ENCODE results near the gene HLA-DPB1. TPM values are rescaled to one million over a fixed set of nuclear protein-coding genes. Genes with fewer than 3 reads are reported as not detected.

HLA-DPB1 gene
- total RNA-seq, 2 experiments from 2014 or later = 10.4 to 10.9 TPM

DNA sequence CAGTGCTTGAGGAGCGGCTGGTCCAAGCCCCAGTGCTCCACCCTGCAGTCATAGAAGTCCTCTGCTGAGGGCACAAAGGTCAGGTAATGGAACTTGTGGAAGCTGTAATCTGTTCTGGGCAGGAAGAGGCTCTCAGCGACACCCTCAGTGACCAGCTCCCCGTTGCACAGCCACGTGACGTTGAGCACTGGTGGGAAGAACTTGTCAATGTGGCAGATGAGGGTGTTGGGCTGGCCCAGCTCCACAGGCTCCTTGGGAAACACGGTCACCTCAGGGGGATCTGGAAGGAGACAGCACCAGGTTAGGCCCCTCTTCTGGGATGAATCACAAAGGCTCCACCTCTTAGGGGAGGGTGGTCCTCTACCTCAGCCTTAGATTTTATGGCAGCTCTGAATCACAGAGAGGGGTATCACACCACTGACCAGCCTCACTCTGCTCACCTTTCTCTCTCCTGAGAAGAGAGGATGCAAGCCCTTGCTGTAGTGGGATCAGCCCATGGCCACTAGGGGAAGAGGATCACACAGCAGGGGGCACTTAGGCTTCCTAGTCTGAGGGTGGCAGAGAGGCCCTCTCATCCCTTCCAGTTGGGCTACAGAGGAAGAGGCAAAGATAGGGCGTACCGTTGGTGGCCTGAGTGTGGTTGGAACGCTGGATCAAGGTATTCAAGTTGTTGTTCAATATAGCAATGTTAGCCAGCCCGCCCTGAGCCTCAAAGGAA lies 6.6 kb upstream of the HLA-DPB1 start:
- CTCF ChIA-PET = interaction anchor here (1.5 kb wide), 1 partner anchor 13 kb away, joined by 3 read pairs; no protein-coding TSS in a partner anchor
- POLR2A ChIA-PET = no interaction called here

DNA sequence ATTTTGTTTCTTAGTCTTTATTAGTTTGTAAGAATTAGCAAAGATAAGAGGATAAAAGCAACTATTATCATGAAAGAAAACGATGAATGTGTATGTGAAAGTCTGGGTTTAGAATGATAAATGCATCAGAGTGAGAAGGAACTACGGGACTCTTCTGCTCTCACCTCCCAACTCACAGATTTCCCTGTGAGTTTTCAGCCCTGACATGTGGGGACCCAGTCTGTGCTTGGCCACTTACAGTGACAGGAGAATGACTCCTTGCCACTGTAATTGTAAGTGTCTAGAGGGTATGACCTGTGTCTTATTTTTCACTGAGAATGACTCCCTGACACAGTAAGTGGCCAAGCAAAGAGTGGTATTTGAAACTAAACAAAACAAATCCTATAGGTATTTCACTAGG lies 4.9 kb upstream of the HLA-DPB1 start:
- ChIA-PET POLR2A (no interaction called here), CTCF (no interaction called here)

DNA sequence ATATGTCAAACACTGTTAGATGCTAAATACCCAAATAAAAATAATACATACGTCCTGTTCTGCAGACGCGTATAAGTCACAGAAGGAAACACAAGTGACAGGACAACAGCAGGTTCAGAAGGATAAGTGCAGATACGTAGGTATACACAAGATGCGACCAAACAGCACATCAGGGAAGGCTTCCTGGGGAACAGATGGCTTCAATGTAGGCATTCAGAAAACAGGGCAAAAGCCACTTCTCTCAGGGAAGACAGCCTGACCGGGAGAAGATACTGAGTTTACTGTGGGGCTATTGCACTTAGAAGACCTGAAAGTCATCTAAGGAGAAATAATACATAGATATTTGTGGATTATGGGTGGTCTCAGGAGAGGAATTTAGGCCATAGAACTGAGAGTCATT lies 4.2 kb upstream of the HLA-DPB1 start:
- CTCF ChIA-PET = no interaction called here
- POLR2A ChIA-PET = no interaction called here

DNA sequence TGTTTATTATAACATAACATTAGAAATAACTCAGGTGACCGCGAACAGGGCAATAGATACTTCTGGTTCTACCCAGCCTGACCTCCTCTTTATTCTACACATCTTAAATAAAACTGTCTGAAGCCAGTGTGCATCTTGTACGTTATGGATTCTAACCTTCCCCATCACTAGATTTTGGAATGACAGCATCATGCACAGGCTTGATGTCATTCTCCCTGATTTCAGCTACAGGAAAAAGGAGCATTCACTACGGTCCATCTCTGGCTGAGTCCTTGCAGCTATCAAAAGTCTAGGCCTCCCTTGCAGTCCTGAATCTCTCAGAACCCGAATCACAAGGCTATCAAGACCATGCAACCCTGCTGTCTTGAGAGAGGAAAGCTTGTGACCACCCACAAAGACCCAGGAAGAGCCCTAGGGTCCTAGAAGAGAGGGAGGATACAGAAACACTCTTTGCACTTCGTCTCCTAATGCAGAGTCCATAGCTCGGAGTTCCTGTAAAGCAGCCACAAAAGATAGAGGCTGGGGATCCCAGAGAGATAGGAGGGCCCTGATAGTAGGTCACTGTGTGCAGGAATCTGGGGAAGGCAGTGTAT lies 3.2 kb upstream of the HLA-DPB1 start:
- CTCF ChIA-PET = interaction anchor here (1.0 to 1.4 kb wide), 2 partner anchors 13 to 234 kb away, joined by 3 to 4 read pairs; partner anchors contain the start of gene TAP2
- POLR2A ChIA-PET = interaction anchor here (0.6 to 1.5 kb wide), 2 partner anchors 44 to 101 kb away, joined by 3 to 7 read pairs; no protein-coding TSS in a partner anchor

DNA sequence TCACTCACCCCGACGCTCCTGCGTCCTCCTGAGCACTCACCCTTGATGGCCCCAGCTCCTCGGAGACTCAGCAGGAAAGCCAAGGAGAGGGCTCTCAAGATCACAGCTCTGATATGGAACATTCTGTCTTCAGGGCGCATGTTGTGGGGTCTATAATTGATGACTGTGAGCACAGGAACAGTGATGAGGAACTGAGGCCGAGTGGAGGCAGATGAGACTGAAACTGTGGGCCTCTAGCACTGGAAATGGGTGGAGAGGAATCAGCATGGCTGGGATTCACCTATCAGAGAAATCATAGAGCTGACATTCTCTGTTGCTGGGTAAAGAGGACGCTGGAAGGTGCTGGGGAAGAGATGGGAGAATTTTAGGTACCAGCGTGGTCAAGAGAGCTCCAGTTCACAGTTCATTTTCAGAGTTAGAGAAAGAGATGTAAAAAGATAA lies 2.3 kb upstream of the HLA-DPB1 start, which contains the start of gene HLA-DPA1:
HLA-DPA1 (minus strand) TSS at position 219 of the 441 bp plus-strand sequence.
- ChIA-PET POLR2A (interaction anchor here (0.6 to 1.5 kb wide), 2 partner anchors 102 to 131 kb away, joined by 3 to 7 read pairs; partner anchors contain the start of gene HSD17B8), CTCF (interaction anchor here (0.6 to 1.4 kb wide), 2 partner anchors 12 to 170 kb away, joined by 4 read pairs; no protein-coding TSS in a partner anchor)

DNA sequence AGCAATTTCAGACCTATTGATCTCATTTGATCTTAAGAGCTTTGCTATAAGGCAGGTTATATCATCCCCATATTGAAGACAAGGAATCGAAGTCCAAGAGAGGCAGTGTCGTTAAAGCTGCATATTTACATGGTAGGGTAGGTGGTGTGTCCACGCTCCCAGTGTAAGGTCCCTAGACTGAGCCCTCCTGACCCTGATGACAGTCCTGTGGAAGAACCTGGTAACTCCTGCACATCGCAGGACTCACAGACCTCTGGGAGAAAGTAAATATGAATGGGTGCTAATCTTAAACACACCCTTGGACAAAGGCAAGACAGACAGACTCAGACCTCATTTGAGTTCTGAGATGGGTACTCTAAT lies 602 bp upstream of the HLA-DPB1 start:
- ChIA-PET POLR2A (interaction anchor here (0.6 kb wide), 3 partner anchors 46 to 214 kb away, joined by 3 to 5 read pairs (median 3); partner anchors contain the start of genes PFDN6 and WDR46), CTCF (interaction anchor here (1.6 to 2.0 kb wide), 2 partner anchors 60 to 173 kb away, joined by 4 to 10 read pairs; no protein-coding TSS in a partner anchor)

DNA sequence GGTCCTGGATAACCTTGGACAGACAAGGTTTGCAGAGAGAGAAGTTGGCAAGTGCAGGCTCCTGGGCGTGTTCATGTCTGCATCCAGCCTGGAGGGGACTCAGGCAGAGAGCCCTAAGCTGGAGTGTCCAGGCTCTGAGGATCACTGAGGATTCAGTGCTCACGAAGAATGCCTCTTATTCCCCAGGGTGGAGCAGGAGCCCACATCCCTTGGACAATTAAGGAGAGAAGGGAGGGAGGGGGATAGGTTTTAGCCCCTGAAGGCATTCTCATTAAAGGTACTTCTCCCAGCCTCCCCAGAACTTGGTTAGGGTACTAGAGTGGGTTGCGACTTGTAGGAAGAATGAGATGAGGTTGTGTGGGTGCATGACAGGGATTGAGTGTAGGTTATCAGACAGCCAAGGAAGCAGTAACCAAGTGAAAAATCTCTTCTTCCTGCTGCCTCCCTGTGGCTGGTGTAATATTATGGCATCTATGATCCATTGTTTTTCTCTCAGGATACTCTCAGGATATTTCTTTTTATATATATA lies 680 bp downstream of the HLA-DPB1 start:
- ChIA-PET POLR2A (interaction anchor here (0.6 to 1.0 kb wide), 2 partner anchors 108 to 241 kb away, joined by 3 read pairs; partner anchors contain the start of genes BRD2 and ZBTB22), CTCF (interaction anchor here (1.6 to 2.0 kb wide), 2 partner anchors 61 to 172 kb away, joined by 4 to 10 read pairs; no protein-coding TSS in a partner anchor)

DNA sequence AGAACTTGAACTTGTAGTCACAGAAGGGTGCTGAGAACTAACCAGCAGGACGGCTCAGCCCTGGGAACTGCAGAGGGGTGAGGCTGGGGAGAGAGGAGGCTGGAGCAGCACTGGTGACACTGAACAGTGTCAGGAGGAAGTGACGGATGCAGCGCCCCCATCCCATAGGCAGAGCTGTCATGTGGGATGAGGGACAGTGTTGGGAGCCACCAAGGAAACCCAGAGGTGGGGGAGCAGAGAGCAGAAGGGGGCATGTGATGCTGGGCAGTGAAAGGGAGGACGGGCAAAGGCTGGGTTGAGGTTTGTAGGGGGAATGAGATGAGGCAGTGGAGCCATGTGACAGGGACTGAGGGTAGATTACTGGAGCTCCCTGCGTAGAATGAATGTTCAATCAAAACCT lies 2.1 kb downstream of the HLA-DPB1 start:
- CTCF ChIA-PET = no interaction called here
- POLR2A ChIA-PET = no interaction called here

DNA sequence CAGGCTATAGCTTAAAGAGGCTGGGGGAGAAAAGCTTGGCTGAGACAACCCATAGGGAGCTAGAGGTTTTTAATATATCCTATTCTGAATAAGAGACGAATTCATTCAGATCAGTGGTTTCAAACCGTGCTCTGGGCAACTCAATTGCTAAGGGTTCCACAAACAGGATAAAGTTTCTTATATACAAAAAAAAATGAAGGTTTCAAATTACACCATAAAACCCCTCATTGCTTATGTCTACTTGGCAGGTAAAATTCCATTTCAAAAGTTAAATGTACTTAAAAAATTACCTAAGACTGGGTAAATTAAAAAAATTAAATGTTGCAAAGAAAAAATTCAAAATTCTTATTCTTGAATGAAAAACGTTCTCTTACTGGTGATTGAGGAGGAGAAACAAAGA lies 2.7 kb downstream of the HLA-DPB1 start:
- ChIA-PET POLR2A (no interaction called here), CTCF (no interaction called here)

DNA sequence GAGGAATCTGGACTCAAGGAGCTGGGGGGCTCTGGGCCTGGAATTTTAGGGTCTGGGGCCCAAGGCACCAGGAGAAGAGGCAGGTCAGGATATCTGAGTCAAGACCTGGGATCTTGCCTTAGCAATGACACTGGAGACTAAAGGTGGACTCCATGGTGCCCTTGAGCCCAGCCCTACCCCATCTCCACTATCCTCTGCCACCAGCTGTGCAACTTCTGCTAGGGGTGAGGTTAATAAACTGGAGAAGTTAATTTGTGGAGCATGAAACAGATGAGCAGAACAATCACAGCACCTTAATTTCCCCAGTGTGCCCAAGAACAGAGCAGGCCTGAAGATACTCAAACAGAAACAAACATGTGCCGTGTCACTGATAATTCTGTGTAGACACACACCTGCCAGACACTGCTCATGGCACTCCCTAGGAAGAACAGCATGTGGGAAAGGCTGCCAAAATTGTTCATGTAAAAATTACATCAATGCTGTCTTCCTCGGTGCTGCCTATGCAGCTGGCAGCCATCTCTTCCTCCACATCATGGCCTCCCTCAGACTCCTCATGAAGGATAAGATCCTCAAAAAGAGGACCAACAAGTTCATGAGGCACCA lies 3.2 kb downstream of the HLA-DPB1 start:
- CTCF ChIA-PET = no interaction called here
- POLR2A ChIA-PET = no interaction called here

DNA sequence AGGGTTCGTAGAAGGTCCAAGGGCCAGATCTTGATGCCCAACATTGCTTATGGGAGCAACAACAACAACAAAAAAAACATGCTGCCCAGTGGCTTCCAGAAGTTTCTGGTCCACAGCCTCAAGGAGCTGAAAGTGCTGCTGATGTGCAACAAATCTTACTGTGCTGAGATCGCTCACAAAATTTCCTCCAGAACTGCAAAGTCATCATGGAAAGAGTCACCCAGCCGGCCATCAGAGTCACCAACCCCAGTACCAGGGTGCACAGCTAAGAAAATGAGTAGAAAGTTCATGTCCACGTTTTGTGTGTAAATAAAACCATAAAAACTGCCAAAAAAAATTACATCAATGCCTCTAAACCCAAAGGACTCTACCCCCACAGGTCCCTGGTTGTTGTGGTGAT lies 3.8 kb downstream of the HLA-DPB1 start:
- ChIA-PET POLR2A (no interaction called here), CTCF (interaction anchor here (0.7 kb wide), 1 partner anchor 72 kb away, joined by 3 read pairs; no protein-coding TSS in a partner anchor)

DNA sequence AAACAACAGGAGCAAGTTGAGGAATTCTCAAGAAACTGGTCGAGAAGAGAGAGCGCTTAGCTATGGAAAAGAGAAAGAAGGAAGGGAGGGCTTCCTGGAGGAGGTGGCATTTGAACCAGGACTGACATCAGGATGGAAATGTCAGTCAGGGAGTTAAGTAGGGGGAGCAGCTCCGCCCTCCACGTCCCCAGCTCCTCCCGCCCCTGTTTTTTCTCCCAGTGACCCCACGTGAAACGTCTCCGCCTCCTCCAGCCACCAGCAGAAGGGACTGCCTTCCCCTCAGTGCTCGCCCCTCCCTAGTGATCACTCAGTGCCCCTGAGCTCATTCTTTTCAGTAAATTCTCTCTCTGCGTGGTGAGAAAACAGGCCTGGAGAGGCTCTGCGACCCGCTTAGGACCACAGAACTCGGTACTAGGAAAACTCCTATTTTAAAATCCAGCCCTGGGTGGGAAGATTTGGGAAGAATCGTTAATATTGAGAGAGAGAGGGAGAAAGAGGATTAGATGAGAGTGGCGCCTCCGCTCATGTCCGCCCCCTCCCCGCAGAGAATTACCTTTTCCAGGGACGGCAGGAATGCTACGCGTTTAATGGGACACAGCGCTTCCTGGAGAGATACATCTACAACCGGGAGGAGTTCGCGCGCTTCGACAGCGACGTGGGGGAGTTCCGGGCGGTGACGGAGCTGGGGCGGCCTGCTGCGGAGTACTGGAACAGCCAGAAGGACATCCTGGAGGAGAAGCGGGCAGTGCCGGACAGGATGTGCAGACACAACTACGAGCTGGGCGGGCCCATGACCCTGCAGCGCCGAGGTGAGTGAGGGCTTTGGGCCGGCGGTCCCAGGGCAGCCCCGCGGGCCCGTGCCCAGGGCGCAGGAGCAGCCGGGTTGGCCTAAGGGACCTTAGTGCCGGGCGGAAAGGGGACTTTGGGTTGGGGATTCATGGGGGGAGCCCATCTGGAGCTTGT lies 4.6 kb downstream of the HLA-DPB1 start:
- CTCF ChIA-PET = interaction anchor here (0.7 kb wide), 1 partner anchor 72 kb away, joined by 3 read pairs; no protein-coding TSS in a partner anchor
- POLR2A ChIA-PET = no interaction called here

DNA sequence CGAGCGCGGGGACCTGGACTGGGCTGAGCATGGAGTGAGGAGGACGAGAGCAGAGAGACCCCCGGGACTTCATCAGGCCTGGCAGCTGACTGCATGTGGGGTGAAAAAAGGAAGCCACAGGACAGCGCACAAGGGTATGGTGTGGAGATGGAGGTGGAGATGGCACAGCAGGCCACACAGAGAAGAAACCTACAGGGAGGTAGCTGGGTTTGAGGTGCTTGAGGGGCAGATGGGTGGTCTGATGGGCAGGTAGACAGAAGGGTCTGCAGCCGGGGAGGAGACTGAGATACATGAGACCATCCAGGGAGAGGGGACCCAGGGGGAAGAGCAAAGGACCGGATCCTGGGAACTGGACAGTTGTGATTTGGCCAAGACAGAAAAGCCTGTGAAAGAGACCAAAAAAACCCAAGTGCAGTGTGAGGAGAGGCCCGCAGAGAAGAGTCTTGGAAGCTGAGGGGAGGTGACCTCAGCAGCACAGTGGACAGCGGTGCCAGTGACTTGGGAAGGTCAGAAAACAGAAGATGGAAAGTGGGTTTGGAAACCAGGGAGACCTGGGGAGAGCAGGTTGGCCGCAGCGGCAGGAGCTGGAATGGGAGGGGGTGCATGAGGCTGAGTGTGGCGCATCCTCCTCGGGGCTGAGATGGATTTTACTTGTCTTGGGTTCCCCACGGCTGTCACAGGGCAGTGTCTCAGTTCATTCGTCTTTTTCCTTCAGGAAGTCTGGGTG lies 5.5 kb downstream of the HLA-DPB1 start:
- ChIA-PET POLR2A (no interaction called here), CTCF (interaction anchor here (0.6 to 1.0 kb wide), 3 partner anchors 11 to 65 kb away, joined by 3 read pairs; no protein-coding TSS in a partner anchor)

DNA sequence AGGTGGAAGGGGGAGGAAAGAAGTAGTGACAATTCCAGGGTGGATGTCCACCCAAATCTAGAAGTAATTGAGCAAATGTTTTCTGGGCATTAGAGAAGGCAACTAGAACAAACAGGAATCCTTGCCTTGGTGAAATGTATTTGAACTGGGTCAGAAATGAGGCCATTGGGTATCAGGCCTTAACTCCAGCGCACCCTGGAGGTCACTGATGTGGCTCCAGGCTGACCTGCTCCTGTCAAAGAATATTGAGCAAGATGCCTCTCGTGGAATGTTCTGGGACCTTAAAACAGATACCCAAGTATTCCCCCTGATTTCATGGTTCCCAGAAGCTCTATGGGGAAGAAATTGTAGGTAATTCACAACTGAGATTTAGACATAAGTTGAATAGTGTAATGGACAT lies 6.9 kb downstream of the HLA-DPB1 start:
- ChIA-PET POLR2A (no interaction called here), CTCF (interaction anchor here (1.4 to 2.1 kb wide), 2 partner anchors 14 to 68 kb away, joined by 3 to 5 read pairs; no protein-coding TSS in a partner anchor)

DNA sequence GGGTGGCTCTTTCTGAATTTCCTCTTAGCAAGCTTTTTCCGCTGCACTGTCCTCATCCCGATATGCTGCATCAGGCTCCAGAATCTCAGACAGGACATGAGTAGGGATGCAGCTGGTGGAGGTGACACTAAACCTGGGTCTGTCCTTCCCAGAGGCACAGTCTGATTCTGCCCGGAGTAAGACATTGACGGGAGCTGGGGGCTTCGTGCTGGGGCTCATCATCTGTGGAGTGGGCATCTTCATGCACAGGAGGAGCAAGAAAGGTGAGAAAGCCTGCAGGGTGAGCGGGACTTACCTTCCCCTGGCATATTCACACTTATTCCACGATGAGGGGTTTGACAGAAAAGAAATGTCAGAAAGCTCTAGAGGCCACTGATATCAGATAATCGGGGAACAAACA lies 9.8 kb downstream of the HLA-DPB1 start:
- ChIA-PET POLR2A (no interaction called here), CTCF (interaction anchor here (1.1 kb wide), 1 partner anchor 13 kb away, joined by 4 read pairs; the partner anchor contains the start of gene HLA-DPA1)

DNA sequence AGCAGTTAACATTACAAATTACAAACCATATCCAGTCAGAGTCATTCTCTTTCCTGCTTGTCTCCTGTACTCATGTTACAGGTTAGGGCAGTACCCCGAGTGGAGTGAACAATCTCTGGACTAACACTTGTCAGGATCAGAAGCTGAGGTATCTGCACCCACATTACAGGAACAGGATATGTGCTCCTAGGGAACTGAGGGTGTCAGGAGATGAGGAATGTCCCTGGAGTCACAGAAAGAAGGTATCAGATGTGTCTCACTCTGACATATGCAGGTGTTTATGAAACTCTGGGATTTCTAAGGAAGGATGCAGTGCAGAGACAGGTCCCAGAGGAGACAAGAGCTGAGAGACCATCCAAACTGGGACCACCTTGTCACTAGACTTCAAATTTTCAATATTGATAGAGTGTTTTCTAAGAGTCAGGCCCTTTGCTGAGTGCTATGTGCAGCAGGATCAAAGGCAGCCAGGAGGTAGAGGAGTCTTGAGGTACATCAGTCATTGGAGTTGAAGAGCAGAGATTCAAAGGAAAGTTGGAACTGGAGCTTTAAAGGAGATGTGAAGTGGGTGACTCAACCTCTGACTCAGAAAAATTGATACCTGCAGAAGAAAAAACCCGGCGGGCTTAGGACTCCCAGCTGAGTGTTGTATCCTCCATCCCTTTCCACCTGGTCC lies 12.6 kb downstream of the HLA-DPB1 start:
- ChIA-PET CTCF (no interaction called here), POLR2A (no interaction called here)

DNA sequence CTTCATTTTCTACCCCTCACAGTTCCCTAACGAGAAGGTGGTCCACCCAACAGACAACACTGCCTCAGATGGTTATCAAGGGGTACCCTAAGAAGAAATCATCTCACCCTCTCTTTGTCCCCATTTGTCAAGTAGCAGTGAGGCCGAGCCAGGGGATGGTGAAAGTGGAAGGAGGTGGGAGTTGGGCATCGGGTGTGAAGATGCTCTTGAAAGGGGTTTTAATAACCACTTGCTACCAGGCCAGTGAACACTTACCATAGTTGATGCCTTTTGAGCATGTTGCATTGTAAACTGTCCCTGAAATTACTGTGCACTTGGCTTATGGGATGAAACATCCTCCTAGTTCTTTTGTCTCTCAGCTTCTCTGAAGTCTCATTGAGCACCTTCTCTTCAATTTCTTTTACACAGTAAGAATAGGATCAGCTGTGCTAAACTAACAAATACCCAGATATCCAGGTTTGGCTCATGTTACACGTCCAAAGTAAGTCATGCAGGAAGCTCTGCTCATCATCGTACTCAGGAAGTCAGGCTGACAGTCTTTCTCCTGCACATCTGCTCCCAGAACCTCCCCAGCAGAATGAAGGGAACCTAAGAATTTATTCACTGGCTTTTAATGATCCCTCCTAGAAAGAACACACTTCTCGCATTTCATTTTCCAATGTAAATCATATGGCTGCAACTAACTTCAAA lies 13.3 kb downstream of the HLA-DPB1 start:
- POLR2A ChIA-PET = no interaction called here
- CTCF ChIA-PET = interaction anchor here (0.7 kb wide), 1 partner anchor 39 kb away, joined by 3 read pairs; no protein-coding TSS in a partner anchor
